ENCODE results near the gene PARVB.

- TF ChIP-seq CTCF (IDR thresholded peaks at IDR 0.05; ENCODE audit: low read depth, low read length) (no peak), MYC (IDR thresholded peaks at IDR 0.05; ENCODE audit: low read depth, low read length) (no peak), POLR2A (IDR thresholded peaks at IDR 0.05; ENCODE audit: extremely low read depth, insufficient read length) (no peak)
- TF ChIP-seq, protein P1, sequence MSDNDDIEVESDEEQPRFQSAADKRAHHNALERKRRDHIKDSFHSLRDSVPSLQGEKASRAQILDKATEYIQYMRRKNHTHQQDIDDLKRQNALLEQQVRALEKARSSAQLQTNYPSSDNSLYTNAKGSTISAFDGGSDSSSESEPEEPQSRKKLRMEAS (IDR thresholded peaks at IDR 0.05; ENCODE audit: low read depth, low read length): no peak
Measured at GRCh38 chr22:44214764-44215163, 190.7 kb downstream of the PARVB start.
